GM18873 (cell line): ENCODE measurements around the gene PLCB4.

ENCODE experiments used
- ATAC-seq: cut with Tn5 transposase; IDR thresholded peaks from one replicate; pipeline ENCODE4 v1.9.1; 2021; ENCODE audit warnings: mild to moderate bottlenecking, moderate library complexity, moderate number of reproducible peaks; ENCODE audit not compliant: unreplicated experiment, low FRiP score

Gene PLCB4

GRCh38 chr20:9207253-9207652, 138.4 kb downstream of the PLCB4 start:
- ATAC-seq, result no peak

GRCh38 chr20:9210356-9210755, 141.5 kb downstream of the PLCB4 start:
- no peak for ATAC-seq

- no peak for ATAC-seq
Observed at GRCh38 chr20:9211016-9211760, 142.3 kb downstream of the PLCB4 start.

GRCh38 chr20:9212735-9213134, 143.8 kb downstream of the PLCB4 start:
- ATAC-seq, result no peak

- ATAC-seq, result no peak
Observed at GRCh38 chr20:9214685-9215084, 145.8 kb downstream of the PLCB4 start.

- ATAC-seq, result no peak
Observed at GRCh38 chr20:9215539-9215938, 146.7 kb downstream of the PLCB4 start.

- no peak for ATAC-seq
Observed at GRCh38 chr20:9218531-9218961, 149.7 kb downstream of the PLCB4 start.

GRCh38 chr20:9220874-9221547, 152.1 kb downstream of the PLCB4 start:
- no peak for ATAC-seq

GRCh38 chr20:9223296-9223695, 154.4 kb downstream of the PLCB4 start:
- ATAC-seq, result no peak

GRCh38 chr20:9225879-9226278, 157.0 kb downstream of the PLCB4 start:
- ATAC-seq, result no peak

- ATAC-seq, result no peak
Observed at GRCh38 chr20:9227896-9228615, 159.2 kb downstream of the PLCB4 start.

- no peak for ATAC-seq
Observed at GRCh38 chr20:9228774-9229450, 160.0 kb downstream of the PLCB4 start.

- ATAC-seq, result no peak
Observed at GRCh38 chr20:9230406-9230805, 161.5 kb downstream of the PLCB4 start.

GRCh38 chr20:9233804-9234203, 164.9 kb downstream of the PLCB4 start:
- ATAC-seq, result no peak

- no peak for ATAC-seq
Observed at GRCh38 chr20:9235518-9235917, 166.6 kb downstream of the PLCB4 start.

- ATAC-seq, result no peak
Observed at GRCh38 chr20:9236458-9236857, 167.6 kb downstream of the PLCB4 start.

GRCh38 chr20:9241232-9241692, 172.4 kb downstream of the PLCB4 start:
- ATAC-seq, result no peak

- no peak for ATAC-seq
Observed at GRCh38 chr20:9241721-9242427, 173.0 kb downstream of the PLCB4 start.

GRCh38 chr20:9243986-9244385, 175.1 kb downstream of the PLCB4 start:
- no peak for ATAC-seq

- no peak for ATAC-seq
Observed at GRCh38 chr20:9244811-9245210, 175.9 kb downstream of the PLCB4 start.
